Left hindlimb (tissue), 1 donor: ENCODE results near the gene SLC15A3.

Source experiments
- DNase-seq: peaks from one replicate; pipeline ENCODE4 v3.0.0-alpha.2; 2018

SLC15A3 gene

DNA sequence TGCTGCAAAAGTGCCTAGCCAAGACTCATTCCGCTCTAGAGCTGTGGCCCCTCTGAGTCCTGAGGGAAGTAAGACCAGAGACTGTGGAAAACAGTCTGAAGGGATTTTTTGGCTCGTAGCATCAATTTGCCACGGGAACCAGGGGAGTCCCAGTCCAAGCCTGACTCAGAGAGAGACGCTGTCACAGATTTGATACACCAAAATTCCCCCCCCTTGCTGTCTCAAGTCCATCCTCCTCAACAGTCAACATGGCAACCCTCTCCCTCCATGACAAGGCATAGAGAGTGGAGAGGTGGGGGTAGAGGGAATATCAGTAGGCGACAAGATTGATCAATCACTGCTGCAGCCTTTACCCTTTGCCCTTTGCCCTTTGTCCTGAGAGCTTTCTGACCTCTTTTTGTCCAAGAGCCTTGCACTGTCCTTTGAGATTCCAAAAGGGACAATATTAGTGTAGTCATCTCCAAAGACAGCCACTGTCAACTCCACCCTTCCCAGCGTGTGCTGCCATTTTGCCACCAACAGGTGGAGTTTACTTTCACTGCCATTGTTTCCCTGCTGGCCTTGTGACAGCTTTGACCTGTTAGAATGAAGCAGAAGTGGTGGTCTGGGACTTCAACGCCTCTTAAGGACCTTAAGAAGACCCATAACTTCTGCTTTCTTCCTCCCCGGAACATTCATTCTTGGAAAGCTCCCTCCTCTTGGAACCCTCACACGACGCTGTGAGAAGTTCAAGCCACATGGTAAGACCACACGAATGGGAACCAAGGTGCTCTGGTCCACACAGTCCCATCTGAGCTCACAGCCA lies 7.3 kb downstream of the SLC15A3 start:
- no peak for DNase-seq

- DNase-seq, result no peak
These were observed 8.9 kb downstream of the SLC15A3 start for GRCh38 chr11:60942970-60943565.

DNA sequence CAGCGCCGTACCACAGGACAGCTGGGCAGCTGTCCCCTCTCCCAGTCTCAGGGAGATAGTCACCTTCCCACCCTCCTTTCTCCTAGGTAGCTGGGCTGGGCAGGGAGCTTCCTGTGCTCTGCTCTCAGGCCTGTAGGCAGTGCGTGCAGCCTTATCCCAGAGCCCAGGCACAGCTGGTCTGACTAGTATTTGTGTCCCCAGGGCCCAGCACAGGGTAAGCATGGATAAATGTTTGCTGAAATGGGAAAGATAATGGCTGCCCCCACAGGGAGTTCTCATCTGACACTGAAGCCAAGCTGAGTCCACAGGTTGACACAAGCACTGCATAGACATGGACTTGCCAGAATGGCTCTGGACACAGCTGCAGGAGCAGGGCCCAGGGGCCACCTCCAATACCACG lies 9.8 kb downstream of the SLC15A3 start:
- no peak for DNase-seq

DNA sequence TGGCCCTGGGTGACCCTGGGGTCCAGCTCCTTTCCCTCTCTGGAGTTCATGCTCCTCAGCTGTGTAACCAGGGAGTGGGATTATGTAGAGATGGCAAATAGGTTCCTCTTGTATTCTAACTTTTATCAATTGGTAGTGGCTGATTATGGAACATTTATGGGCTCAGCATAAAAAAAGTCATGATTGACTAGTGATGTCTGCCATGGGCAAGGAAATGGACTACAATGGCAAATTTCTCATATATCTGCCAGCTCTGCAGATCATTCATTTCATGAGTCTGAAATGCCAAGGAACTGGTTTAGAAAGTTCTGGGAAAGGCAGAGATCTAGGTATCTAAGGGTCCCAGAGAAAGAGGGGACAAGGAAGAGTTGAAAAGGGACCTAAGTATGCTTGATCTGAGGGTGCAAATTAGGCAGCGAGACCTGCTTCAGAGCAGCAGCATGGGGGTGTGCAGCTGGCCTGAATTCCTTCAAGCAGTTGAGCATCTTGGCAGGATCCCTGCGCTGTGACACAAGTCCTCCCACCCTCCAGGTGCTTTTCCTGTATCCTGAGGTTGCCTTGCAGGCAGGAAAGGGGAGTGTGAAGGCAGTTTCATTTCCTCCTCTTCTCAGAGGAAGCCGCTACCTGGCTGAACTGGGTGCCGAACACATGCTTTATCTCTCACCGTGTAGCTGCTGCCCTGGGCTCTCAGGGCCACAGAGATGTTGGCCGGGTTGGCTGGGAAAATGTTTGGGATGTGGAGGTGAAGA lies 10.4 kb downstream of the SLC15A3 start:
- DNase-seq, result no peak

- no peak for DNase-seq
These were observed 12.1 kb downstream of the SLC15A3 start for GRCh38 chr11:60939855-60940254.

GRCh38 chr11:60939301-60939700 lies 12.7 kb downstream of the SLC15A3 start:
- DNase-seq, result no peak

GRCh38 chr11:60938500-60938899 lies 13.5 kb downstream of the SLC15A3 start:
- no peak for DNase-seq

DNA sequence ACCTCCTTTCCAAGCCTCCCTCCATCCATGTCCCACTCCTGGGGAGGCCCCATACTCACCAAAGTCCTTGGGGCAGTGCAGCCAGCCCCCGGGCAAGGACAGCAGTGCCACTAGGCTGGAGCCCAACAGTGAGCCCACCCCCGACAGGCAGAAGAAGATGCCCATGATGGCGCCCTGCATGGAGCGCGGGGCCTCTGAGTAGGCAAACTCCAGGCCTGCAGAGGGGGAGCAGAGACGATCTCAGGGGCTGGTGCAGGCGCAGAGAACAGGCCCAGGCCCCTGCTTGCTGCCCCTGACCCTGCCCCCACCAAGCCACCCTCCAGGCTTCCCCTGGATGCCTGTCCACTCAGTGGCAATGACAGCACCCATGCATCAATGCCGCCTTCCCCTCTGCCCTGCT lies 14.2 kb downstream of the SLC15A3 start:
- no peak for DNase-seq

DNA sequence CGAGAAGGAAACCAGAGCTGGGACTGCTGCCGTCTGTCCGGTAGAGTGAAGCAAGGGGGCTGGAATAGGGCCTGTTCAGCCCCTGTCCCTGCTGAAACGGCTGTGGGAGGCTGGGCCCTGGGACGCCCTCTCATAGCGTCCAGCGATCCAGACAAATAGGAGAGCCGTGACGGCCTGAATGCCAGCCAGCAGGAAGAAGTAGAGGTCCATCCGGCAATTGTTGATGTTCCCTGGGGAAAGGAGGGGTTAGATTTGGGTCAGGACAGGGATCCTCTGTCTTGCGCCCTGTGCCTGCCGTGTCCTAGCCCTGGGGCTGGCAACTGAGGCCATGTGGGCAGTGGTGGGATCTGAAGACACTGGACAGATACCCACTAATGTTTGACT lies 14.8 kb downstream of the SLC15A3 start:
- DNase-seq, result no peak

DNA sequence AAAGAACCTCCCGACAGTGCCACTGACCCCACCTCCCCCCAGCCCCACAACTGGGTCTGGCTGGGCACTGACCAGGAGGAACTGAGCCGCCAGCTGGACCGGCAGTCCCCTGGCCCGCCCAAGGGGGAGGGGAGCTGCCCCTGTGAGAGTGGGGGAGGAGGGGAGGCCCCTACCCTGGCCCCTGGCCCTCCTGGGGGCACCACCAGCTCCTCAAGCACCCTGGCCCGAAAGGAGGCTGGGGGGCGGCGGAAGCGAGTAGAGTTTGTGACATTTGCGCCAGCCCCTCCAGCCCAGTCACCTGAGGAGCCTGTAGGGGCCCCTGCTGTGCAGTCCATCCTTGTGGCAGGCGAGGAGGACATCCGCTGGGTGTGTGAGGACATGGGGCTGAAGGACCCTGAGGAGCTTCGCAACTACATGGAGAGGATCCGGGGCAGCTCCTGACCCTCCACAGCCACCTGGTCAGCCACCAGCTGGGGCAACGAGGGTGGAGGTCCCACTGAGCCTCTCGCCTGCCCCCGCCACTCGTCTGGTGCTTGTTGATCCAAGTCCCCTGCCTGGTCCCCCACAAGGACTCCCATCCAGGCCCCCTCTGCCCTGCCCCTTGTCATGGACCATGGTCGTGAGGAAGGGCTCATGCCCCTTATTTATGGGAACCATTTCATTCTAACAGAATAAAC lies 15.4 kb downstream of the SLC15A3 start:
- no peak for DNase-seq

DNA sequence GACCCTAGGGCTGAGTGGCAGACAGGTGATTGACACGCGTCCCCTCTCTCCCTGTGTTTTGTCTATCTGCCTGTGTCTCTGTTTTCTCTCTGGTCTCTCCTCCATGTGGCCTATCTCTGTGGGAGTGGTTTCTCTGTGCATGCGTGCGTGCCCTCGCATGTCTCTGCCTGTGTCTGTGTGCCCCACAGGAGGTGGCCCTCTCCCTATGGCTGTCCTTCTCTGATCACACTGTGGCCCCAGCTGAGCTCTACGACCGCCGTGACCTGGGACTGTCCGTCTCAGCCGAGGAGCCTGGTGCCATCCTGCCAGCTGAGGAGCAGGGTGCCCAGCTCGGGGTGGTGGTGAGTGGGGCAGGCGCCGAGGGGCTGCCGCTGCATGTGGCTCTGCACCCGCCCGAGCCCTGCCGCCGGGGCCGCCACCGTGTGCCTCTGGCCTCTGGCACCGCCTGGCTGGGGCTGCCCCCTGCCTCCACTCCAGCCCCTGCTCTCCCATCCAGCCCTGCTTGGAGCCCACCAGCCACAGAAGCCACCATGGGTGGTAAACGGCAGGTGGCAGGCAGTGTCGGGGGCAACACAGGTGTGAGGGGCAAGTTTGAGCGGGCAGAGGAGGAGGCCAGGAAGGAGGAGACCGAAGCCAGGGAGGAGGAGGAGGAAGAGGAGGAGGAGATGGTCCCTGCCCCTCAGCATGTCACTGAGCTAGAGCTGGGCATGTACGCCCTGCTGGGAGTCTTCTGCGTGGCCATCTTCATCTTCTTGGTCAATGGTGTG lies 16.1 kb downstream of the SLC15A3 start:
- no peak for DNase-seq

DNA sequence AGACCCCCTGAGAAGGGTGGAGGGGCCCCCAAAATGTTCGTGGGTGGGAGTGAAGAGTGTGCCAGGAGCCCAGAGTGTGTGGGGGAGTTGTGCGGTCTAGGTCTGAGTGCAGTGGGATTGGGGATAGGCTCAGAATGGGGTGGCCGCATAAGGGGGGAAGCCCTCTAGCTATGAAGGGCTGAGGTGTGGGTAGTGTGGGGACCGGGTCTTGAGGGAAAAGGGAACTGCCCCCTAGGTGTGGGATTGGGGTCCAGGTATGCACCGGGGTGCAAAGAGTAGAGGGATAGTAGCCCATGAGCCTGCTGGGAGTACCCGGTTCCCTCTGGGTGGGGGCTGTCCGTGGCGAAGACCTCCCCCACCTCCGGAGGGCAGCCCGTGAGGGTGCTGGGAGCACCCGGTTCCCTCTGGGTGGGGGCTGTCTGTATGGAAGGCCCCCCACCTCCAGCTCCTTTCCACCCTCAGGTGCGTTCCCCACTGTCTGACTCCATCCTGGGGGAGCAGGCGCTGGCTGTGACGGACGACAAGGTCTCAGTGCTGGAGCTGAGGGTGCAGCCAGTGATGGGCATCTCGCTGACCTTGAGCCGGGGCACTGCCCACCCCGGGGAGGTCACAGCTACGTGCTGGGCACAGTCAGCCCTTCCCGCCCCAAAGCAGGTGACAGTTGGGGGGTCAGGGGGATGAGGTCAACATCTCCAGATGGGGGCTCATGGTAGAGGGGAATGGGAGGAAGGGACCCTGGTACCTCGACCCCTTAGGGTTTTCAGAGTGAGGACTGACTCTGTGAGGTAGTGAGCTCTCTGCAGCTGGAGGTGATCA lies 17.0 kb downstream of the SLC15A3 start:
- no peak for DNase-seq

GRCh38 chr11:60934124-60934789 lies 17.7 kb downstream of the SLC15A3 start:
- no peak for DNase-seq

DNA sequence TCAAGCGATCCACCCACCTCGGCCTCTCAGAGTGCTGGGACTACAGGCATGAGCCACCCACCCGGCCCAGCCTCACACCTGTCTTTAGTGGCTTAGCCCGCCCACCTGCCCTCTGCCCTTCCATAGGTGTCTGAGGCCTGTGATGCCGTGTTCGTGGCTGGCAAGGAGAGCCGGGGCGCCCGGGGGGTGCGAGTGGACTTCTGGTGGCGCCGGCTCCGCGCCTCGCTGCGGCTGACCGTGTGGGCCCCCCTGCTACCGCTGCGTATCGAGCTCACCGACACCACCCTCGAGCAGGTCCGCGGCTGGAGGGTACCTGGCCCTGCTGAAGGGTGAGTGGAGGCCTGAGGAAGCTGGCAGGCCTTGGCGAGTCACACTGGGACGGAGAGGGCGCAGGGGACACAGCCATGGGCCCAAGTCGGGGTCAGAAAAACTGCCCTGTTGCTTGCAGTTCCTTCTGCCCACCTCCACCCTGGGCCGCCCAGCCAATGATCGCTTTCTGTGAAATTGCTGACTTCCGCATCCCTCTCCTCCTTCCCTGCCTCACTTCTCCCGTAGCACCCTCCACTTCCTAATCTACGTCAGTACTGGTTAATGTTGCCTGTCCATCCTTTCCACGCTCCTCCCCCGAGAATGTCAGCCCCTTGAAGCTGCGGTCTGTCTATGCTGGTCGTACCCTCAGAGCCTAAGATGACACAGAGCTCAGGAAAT lies 18.4 kb downstream of the SLC15A3 start:
- DNase-seq, result no peak

- no peak for DNase-seq
These were observed 19.2 kb downstream of the SLC15A3 start for GRCh38 chr11:60932605-60933356.

- DNase-seq, result no peak
These were observed 20.1 kb downstream of the SLC15A3 start for GRCh38 chr11:60931917-60932316.

DNA sequence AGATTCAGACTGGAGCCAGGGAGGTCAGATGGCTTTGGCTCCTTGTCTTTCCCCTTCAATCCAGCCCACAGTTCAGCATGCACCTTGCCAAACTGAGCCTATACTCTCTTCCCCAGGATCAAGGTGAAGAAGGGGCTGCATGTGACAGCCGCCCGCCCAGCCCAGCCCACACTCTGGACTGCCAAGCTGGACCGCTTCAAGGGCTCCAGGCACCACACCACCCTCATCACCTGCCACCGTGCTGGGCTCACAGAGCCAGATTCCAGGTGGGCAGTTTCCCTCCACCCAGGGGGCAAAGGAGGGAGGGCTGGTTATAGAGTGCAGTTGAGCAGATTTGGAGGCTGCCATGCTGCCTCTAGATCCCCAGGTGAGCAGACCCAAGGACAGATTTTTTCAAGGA lies 21.6 kb downstream of the SLC15A3 start:
- DNase-seq, result no peak

GRCh38 chr11:60929764-60930163 lies 22.2 kb downstream of the SLC15A3 start:
- no peak for DNase-seq

DNA sequence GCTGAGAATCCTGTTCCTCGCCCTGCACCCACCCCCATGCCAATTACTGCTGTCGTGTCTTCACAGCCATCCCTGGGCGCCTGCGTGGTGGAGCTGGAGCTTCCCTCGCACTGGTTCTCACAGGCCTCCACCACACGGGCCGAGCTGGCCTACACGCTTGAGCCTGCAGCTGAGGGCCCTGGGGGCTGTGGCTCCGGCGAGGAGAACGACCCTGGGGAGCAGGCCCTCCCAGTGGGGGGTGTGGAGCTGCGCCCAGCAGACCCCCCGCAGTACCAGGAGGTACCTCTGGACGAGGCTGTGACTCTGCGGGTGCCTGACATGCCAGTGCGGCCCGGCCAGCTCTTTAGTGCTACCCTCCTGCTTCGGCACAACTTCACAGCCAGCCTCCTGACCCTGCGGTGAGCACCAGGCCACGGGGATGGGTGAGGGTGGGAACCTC lies 23.4 kb downstream of the SLC15A3 start:
- no peak for DNase-seq

GRCh38 chr11:60927600-60927999 lies 24.4 kb downstream of the SLC15A3 start:
- DNase-seq, result no peak
